DOHH2 (cell line): Measurements from ENCODE around the gene SCN7A.

Experiments used
- CTCF ChIP-seq: fragments of 200-600 bp; sonication (generic); IDR thresholded peaks from one replicate; pipeline ENCODE4 v1.5.1; 2014; ENCODE audit warnings: antibody characterized with exemption, mild to moderate bottlenecking, low read depth, low read length; ENCODE audit not compliant: poor library complexity, severe bottlenecking
- EZH2phosphoT487 ChIP-seq: fragments of 200-600 bp; sonication (generic); IDR thresholded peaks from 2 replicates; pipeline ENCODE4 v1.6.1; 2017; ENCODE audit warnings: borderline replicate concordance, mild to moderate bottlenecking, antibody characterized with exemption, low read length, moderate library complexity, mixed read lengths

- TF ChIP-seq CTCF (no peak), EZH2phosphoT487 (no peak)
Observed at GRCh38 chr2:166472332-166472731, 21.7 kb downstream of the SCN7A start.
